ENCODE measurements around the gene L2HGDH. TPM values are rescaled to one million over a fixed set of nuclear protein-coding genes. Genes with fewer than 3 reads are reported as not detected.

The L2HGDH gene
- 2.5 and 8.0 TPM in 2 replicates for total RNA-seq

GRCh38 chr14:50311972-50312733 lies at the start of gene L2HGDH, which contains the start of gene DMAC2L:
Gene L2HGDH (minus strand): TSS chr14:50312229. CDS start chr14:50312150, 79 bp downstream.
Gene DMAC2L (plus strand): TSS chr14:50312324. CDS start chr14:50321488, 9,164 bp downstream.

GRCh38 chr14:50231475-50232275 lies 80.4 kb downstream of the L2HGDH start, which contains the start of gene SOS2:
Gene SOS2 (minus strand): TSS chr14:50231578. CDS start chr14:50231283, 295 bp downstream.

Other genes with a start within 250 kb of the L2HGDH start
- 2.8 and 4.4 TPM in 2 replicates for gene VCPKMT, start 195.7 kb downstream of the L2HGDH start, total RNA-seq
- gene SOS2, start 80.7 kb downstream of the L2HGDH start, total RNA-seq, result 8.8 and 16.1 TPM in 2 replicates
- gene DMAC2L, start 95 bp upstream of the L2HGDH start, total RNA-seq, result 6.2 and 7.0 TPM in 2 replicates
- 5.1 and 23.8 TPM in 2 replicates for gene CDKL1, start 84.7 kb upstream of the L2HGDH start, total RNA-seq
- gene MAP4K5, start 220.3 kb upstream of the L2HGDH start, total RNA-seq, result 73.3 and 75.8 TPM in 2 replicates
- 3.4 and 4.6 TPM in 2 replicates for gene ATL1, start 247.9 kb upstream of the L2HGDH start, total RNA-seq